ENCODE results near the gene RTN4R. TPM values are rescaled to one million over a fixed set of nuclear protein-coding genes. Genes with fewer than 3 reads are reported as not detected.

The RTN4R gene
- polyA plus RNA-seq, 1 of the 3 experiments (the other 2 are of a cell fraction) = 0.23 TPM

GRCh38 chr22:20207277-20208025 is 60.7 kb downstream of the RTN4R start (continued):
- TF ChIP-seq, protein P1, sequence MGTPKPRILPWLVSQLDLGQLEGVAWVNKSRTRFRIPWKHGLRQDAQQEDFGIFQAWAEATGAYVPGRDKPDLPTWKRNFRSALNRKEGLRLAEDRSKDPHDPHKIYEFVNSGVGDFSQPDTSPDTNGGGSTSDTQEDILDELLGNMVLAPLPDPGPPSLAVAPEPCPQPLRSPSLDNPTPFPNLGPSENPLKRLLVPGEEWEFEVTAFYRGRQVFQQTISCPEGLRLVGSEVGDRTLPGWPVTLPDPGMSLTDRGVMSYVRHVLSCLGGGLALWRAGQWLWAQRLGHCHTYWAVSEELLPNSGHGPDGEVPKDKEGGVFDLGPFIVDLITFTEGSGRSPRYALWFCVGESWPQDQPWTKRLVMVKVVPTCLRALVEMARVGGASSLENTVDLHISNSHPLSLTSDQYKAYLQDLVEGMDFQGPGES (IDR thresholded peaks at IDR 0.05; ENCODE audit: low read depth, low read length) = no peak
- TF ChIP-seq TAF1 (IDR thresholded peaks at IDR 0.05; ENCODE audit: borderline replicate concordance, low read depth, low read length) = no peak
- no peak for TF ChIP-seq MXI1 (IDR thresholded peaks at IDR 0.05; ENCODE audit: low read depth, low read length)
- no peak for TF ChIP-seq FOSL2 (IDR thresholded peaks at IDR 0.05; ENCODE audit: borderline replicate concordance, low read depth)

DNA sequence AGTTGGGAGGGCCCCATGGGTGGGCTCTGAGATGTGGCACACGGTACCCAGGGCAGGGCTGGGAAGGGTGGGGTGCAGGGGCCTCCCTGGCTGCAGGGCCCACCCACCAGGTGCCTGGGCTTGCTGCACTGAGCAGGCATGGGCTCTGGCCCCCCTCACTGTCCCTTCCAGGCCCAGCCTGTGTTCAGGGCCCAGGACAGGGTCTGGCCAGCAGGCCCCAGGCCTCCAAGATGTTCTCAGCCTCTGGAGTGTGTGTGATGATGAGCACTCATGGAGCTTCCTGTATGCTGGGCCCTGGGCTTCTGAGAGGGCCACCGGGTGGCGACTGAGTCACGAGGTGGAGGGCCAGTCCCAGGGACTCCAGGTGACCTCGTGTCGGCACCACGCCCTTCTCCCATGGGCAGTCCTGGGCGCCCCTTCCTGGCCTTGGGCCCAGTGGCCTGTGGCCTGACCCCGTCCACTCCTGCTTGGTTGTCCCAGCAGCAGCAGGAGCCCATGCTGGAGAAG is 61.4 kb downstream of the RTN4R start:
- TF ChIP-seq FOSL2 (IDR thresholded peaks at IDR 0.05; ENCODE audit: borderline replicate concordance, low read depth) = no peak
- TF ChIP-seq, protein P2, sequence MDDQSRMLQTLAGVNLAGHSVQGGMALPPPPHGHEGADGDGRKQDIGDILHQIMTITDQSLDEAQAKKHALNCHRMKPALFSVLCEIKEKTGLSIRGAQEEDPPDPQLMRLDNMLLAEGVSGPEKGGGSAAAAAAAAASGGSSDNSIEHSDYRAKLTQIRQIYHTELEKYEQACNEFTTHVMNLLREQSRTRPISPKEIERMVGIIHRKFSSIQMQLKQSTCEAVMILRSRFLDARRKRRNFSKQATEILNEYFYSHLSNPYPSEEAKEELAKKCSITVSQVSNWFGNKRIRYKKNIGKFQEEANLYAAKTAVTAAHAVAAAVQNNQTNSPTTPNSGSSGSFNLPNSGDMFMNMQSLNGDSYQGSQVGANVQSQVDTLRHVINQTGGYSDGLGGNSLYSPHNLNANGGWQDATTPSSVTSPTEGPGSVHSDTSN (IDR thresholded peaks at IDR 0.05) = no peak
- TF ChIP-seq, protein P3, sequence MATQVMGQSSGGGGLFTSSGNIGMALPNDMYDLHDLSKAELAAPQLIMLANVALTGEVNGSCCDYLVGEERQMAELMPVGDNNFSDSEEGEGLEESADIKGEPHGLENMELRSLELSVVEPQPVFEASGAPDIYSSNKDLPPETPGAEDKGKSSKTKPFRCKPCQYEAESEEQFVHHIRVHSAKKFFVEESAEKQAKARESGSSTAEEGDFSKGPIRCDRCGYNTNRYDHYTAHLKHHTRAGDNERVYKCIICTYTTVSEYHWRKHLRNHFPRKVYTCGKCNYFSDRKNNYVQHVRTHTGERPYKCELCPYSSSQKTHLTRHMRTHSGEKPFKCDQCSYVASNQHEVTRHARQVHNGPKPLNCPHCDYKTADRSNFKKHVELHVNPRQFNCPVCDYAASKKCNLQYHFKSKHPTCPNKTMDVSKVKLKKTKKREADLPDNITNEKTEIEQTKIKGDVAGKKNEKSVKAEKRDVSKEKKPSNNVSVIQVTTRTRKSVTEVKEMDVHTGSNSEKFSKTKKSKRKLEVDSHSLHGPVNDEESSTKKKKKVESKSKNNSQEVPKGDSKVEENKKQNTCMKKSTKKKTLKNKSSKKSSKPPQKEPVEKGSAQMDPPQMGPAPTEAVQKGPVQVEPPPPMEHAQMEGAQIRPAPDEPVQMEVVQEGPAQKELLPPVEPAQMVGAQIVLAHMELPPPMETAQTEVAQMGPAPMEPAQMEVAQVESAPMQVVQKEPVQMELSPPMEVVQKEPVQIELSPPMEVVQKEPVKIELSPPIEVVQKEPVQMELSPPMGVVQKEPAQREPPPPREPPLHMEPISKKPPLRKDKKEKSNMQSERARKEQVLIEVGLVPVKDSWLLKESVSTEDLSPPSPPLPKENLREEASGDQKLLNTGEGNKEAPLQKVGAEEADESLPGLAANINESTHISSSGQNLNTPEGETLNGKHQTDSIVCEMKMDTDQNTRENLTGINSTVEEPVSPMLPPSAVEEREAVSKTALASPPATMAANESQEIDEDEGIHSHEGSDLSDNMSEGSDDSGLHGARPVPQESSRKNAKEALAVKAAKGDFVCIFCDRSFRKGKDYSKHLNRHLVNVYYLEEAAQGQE (IDR thresholded peaks at IDR 0.05; ENCODE audit: low read depth, low read length) = no peak
- TF ChIP-seq NFIC (IDR thresholded peaks at IDR 0.05; ENCODE audit: borderline replicate concordance) = no peak
- no peak for TF ChIP-seq USF2 (IDR thresholded peaks at IDR 0.05; ENCODE audit: borderline replicate concordance, low read depth, low read length)
- TF ChIP-seq SIN3A (IDR thresholded peaks at IDR 0.05; ENCODE audit: borderline replicate concordance, low read depth, low read length) = no peak
- TF ChIP-seq GATA2 (CRISPR knock-in tag; IDR thresholded peaks at IDR 0.05) = no peak
- no peak for TF ChIP-seq RXRA (IDR thresholded peaks at IDR 0.05; ENCODE audit: borderline replicate concordance, low read depth)
- no peak for TF ChIP-seq TAF1 (IDR thresholded peaks at IDR 0.05; ENCODE audit: borderline replicate concordance, low read depth, low read length)
- Histone ChIP-seq H3K9me3 (no peaks in the 10 kb centered on the region), H3K4me3 (ENCODE audit: low read depth in 2 of 2, low read length in 1 of 2) (peak overlapping the region in 1 of 2 experiments; percentile 31; a peak in 1 of 4 replicates), H2AFZ (ENCODE audit: low read depth) (no peak overlapping the region), H3K27ac (ENCODE audit: low read depth in 2 of 2, low read length in 1 of 2) (no peak overlapping the region), H3K9me2 (no peaks in the 10 kb centered on the region), H4K20me1 (ENCODE audit: insufficient read depth) (no peaks in the 10 kb centered on the region), H3F3A (replicated peaks; ENCODE audit: insufficient read depth) (no peaks in the 10 kb centered on the region), H3K4me1 (ENCODE audit: control insufficient read depth in 1 of 2, insufficient read depth in 2 of 2, low read depth in 1 of 2, low read length in 1 of 2) (peaks cover 0 to 27% of the 10 kb centered on the region in 2 experiments; a peak in 1 of 4 replicates), H3K27me3 (ENCODE audit: insufficient read depth) (no peaks in the 10 kb centered on the region), H3K36me3 (replicated peaks in 1 of 2; ENCODE audit: control insufficient read depth in 1 of 2, insufficient read depth in 2 of 2, low read length in 1 of 2) (no peaks in the 10 kb centered on the region), H3K79me2 (ENCODE audit: insufficient read depth) (no peaks in the 10 kb centered on the region), H3K4me2 (no peak overlapping the region), H3K9ac (no peak overlapping the region)
- DNase-seq = no peak
- CTCF ChIA-PET = no interaction called here
- POLR2A ChIA-PET = no interaction called here
- 100% methylated on average over 1 of the region's 9 CpGs for WGBS (ENCODE audit: low lambda C conversion rate)
